Transverse colon (tissue), 4 donors: ENCODE measurements around the gene EZR. TPM values are rescaled to one million over a fixed set of nuclear protein-coding genes. Genes with fewer than 3 reads are reported as not detected.

Experiments
- DNase-seq: peaks from one replicate; pipeline ENCODE4 v3.0.0-alpha.2; 2019
- H3K27ac ChIP-seq, 4 donors: fragments of 200-600 bp; sonication (generic); 2 replicates each; pipeline ENCODE4 v1.5.1; 2016 to 2018; ENCODE audit warnings: inconsistent platforms in 4 of 4
- H3K27me3 ChIP-seq: fragments of 200-600 bp; sonication (generic); 2 replicates; pipeline ENCODE4 v1.5.1; 2017; ENCODE audit warnings: inconsistent platforms
- H3K36me3 ChIP-seq, 4 donors: fragments of 200-600 bp; sonication (generic); 2 replicates each; pipeline ENCODE4 v1.5.1; 2017 to 2019; ENCODE audit warnings: inconsistent platforms in 4 of 4
- H3K4me1 ChIP-seq, 4 donors: fragments of 200-600 bp; sonication (generic); 2 replicates each; pipeline ENCODE4 v1.5.1; 2017 to 2020; ENCODE audit warnings: inconsistent platforms in 4 of 4
- H3K4me3 ChIP-seq, 4 donors: fragments of 200-600 bp; sonication (generic); 1 replicate in 1 of 4; 2 replicates in 3 of 4; pipeline versions ENCODE4 v1.5.1 to v1.6.1; 2017 to 2019; ENCODE audit warnings: inconsistent platforms in 4 of 4
- H3K9me3 ChIP-seq, 2 donors: fragments of 200-600 bp; sonication (generic); 2 replicates each; pipeline ENCODE4 v1.5.1; 2017 to 2019; ENCODE audit warnings: inconsistent platforms in 2 of 2
- CTCF ChIP-seq, 5 experiments: fragments of 200-600 bp in 3 of 5; fragments of 450-650 bp in 2 of 5; sonication (generic) in 3 of 5; IDR thresholded peaks; 1 replicate in 2 of 5; 2 replicates in 3 of 5; pipeline ENCODE4 v1.5.1; 2016 to 2017; ENCODE audit warnings: antibody characterized with exemption in 5 of 5, inconsistent platforms in 3 of 5, mild to moderate bottlenecking in 2 of 5, moderate library complexity in 1 of 5
- EP300 ChIP-seq: sonication (generic); formaldehyde crosslinking; IDR thresholded peaks from one replicate; pipeline ENCODE4 v1.6.1; 2017; ENCODE audit warnings: antibody characterized with exemption, low read depth
- POLR2A ChIP-seq: fragments of 450-650 bp; IDR thresholded peaks from one replicate; pipeline ENCODE4 v1.6.1; 2016; ENCODE audit warnings: antibody characterized with exemption, mild to moderate bottlenecking, moderate library complexity
- POLR2AphosphoS5 ChIP-seq, 3 donors: sonication (generic); formaldehyde crosslinking; IDR thresholded peaks; one replicate each; pipeline ENCODE4 v1.6.1; 2016; ENCODE audit warnings: antibody characterized with exemption in 3 of 3
- WGBS, 2 donors: methylation state at CpG; one replicate each; pipeline ENCODE4 v1.1.5; 2018; ENCODE audit warnings: low coverage in 1 of 2; 5-methylcytosine and 5-hydroxymethylcytosine counted together
- in situ Hi-C, 4 donors: fragments of 200-750 bp; cut with MboI; loops; one replicate each; pipeline versions ENCODE4 v1.15.0 to v1.15.1; 2017; ENCODE audit warnings: low sequenced_read_pairs in 3 of 4, low pct_ligation_motif_present in 1 of 4, low pct_unique_long_range_greater_than_20kb in 1 of 4
- intact Hi-C: fragments of 100-400 bp; cut with DNase I; formaldehyde crosslinking; loops from one replicate; pipeline ENCODE4 v1.15.1; 2023; ENCODE audit warnings: low total_unique reads
- total RNA-seq, 4 donors: library from RNA; depleted of rRNA; stranded (reverse); fragments of >200 nt; gene quantifications; one replicate each; pipeline ENCODE4 v1.1.0, GENCODE V29; 2016

Gene EZR
- total RNA-seq, 4 donors from 2014 or later = 149 to 430 (median 319) TPM

- no peak overlapping the region for H3K4me3 ChIP-seq
- DNase-seq = no peak
- H3K27me3 ChIP-seq = no peaks in the 10 kb centered on the region
- in situ Hi-C loops = no loop called here
- H3K4me1 ChIP-seq = no peaks in the 10 kb centered on the region
- no peaks in the 10 kb centered on the region for H3K9me3 ChIP-seq
- H3K27ac ChIP-seq = no peak overlapping the region
- 94 to 100% methylated on average over 4 to 18 of the region's 18 CpGs for WGBS, 2 donors
- TF ChIP-seq CTCF (IDR thresholded peaks at IDR 0.05) = no peak
- TF ChIP-seq POLR2AphosphoS5 (IDR thresholded peaks at IDR 0.05) = no peak
- no peak for TF ChIP-seq POLR2A
- no peak for TF ChIP-seq EP300
- H3K36me3 ChIP-seq = no peaks in the 10 kb centered on the region
- intact Hi-C loops = no loop called here
These were observed 88.6 kb downstream of the EZR start for GRCh38 chr6:158730541-158730907.

DNA sequence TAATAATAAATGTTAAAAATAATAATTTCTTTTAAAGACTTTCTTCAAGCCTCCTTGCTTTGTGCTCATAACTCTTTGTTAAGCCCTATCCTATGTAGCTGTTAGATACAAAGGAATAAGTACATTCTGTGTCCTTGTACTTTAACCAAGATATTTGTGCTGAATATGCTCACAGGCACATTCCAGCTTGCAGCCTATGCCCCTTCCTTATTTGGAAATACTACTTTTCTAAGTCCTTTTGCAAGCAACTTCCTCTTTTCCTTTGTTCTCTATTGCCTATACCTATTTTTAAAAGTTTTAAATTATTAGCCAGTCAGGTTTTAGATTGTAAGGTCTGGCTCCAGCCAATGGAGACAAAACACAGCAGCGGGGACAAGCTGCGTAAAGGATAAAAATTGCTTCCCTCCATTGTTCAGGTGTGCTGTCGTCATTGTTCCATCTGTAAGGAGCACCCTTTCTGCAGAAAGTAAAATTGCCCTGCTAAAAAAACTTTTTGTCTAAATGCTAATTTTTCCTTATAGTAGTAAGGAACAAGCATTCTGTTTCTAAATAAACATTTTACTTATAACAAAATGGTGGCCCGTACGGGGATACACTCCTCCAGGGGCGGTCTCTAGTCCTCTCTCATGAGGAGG, 89.1 kb downstream of the EZR start:
- DNase-seq = no peak
- Histone ChIP-seq H3K27me3 (no peaks in the 10 kb centered on the region), H3K9me3 (no peaks in the 10 kb centered on the region), H3K4me1 (no peaks in the 10 kb centered on the region), H3K36me3 (no peaks in the 10 kb centered on the region), H3K4me3 (no peak overlapping the region), H3K27ac (no peak overlapping the region)
- in situ Hi-C loops (no loop called here), intact Hi-C loops (no loop called here)
- TF ChIP-seq POLR2AphosphoS5 (IDR thresholded peaks at IDR 0.05) (no peak), EP300 (no peak), POLR2A (no peak), CTCF (IDR thresholded peaks at IDR 0.05) (no peak)
- WGBS, 2 donors = 86 to 96% methylated on average over 1 to 6 of the region's 6 CpGs

- TF ChIP-seq CTCF (IDR thresholded peaks at IDR 0.05) = no peak
- no peak for TF ChIP-seq POLR2A
- no peak for TF ChIP-seq EP300
- TF ChIP-seq POLR2AphosphoS5 (IDR thresholded peaks at IDR 0.05) = no peak
- DNase-seq = no peak
- Histone ChIP-seq H3K27me3 (no peaks in the 10 kb centered on the region), H3K27ac (no peak overlapping the region), H3K9me3 (no peaks in the 10 kb centered on the region), H3K4me3 (no peak overlapping the region), H3K36me3 (no peaks in the 10 kb centered on the region), H3K4me1 (peaks cover 0 to 2% (median 0%) of the 10 kb centered on the region in 4 donors)
- intact Hi-C loops = no loop called here
- in situ Hi-C loops = no loop called here
- WGBS, 2 donors = 80 to 97% methylated on average over 1 to 8 of the region's 8 CpGs
These were observed 93.5 kb downstream of the EZR start for GRCh38 chr6:158725704-158726103.

- in situ Hi-C loops (loop anchor here in 2 of 4 donors (25.0 kb wide), 2 partner anchors 390 to 415 kb away; no protein-coding TSS in a partner anchor), intact Hi-C loops (no loop called here)
- TF ChIP-seq EP300 = no peak
- no peak for TF ChIP-seq CTCF (IDR thresholded peaks at IDR 0.05)
- TF ChIP-seq POLR2AphosphoS5 (IDR thresholded peaks at IDR 0.05) = no peak
- TF ChIP-seq POLR2A = no peak
- Histone ChIP-seq H3K9me3 (no peaks in the 10 kb centered on the region), H3K36me3 (no peaks in the 10 kb centered on the region), H3K4me1 (peaks cover 0 to 13% (median 0%) of the 10 kb centered on the region in 4 donors), H3K27me3 (no peaks in the 10 kb centered on the region), H3K27ac (no peak overlapping the region), H3K4me3 (no peak overlapping the region)
- DNase-seq = no peak
- 76% methylated on average over 5 of the region's 5 CpGs; no CpG with 5 or more reads in 1 of the 2 donors for WGBS, 2 donors
These were observed 96.9 kb downstream of the EZR start for GRCh38 chr6:158722176-158722729.
